Esophagus squamous epithelium (tissue), 4 donors: ENCODE data around the gene COX20.
"Not testable (repeated sequence)": the region's sequence is repeated elsewhere in the genome, so short reads cannot be mapped to it uniquely, and the experiment has no call there.

ENCODE experiments used
- POLR2A ChIP-seq, 4 donors: fragments of 450-650 bp; IDR thresholded peaks; one replicate each; pipeline ENCODE4 v1.6.1; 2017; ENCODE audit warnings: antibody characterized with exemption in 4 of 4, mild to moderate bottlenecking in 4 of 4, moderate library complexity in 3 of 4
- TF ChIP-seq, protein P1 (sequence below), 6 experiments: fragments of 450-650 bp in 4 of 6; fragments of 200-600 bp in 2 of 6; sonication (generic) in 2 of 6; IDR thresholded peaks; one replicate each; pipeline ENCODE4 v1.5.1; 2016 to 2019; ENCODE audit warnings: antibody characterized with exemption in 6 of 6, mild to moderate bottlenecking in 4 of 6, moderate library complexity in 4 of 6

DNA sequence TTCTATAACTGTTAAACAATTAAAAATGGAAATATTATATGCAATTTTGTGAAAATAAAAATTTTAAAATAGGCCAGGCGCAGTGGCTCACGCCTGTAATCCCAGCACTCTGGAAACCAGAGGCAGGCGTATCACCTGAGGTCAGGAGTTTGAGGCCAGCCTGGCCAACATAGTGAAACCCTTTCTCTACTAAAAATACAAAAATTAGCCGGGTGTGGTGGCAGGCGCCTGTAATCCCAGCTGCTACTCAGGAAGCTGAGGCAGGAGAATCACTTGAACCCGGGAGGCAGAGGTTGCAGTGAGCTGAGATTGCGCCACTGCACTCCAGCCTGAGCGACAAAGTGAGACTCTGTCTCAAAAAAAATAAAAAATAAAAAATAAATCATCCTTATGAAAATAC lies 2.2 kb upstream of the COX20 start:
- TF ChIP-seq, protein P1, sequence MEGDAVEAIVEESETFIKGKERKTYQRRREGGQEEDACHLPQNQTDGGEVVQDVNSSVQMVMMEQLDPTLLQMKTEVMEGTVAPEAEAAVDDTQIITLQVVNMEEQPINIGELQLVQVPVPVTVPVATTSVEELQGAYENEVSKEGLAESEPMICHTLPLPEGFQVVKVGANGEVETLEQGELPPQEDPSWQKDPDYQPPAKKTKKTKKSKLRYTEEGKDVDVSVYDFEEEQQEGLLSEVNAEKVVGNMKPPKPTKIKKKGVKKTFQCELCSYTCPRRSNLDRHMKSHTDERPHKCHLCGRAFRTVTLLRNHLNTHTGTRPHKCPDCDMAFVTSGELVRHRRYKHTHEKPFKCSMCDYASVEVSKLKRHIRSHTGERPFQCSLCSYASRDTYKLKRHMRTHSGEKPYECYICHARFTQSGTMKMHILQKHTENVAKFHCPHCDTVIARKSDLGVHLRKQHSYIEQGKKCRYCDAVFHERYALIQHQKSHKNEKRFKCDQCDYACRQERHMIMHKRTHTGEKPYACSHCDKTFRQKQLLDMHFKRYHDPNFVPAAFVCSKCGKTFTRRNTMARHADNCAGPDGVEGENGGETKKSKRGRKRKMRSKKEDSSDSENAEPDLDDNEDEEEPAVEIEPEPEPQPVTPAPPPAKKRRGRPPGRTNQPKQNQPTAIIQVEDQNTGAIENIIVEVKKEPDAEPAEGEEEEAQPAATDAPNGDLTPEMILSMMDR (IDR thresholded peaks at IDR 0.05): not testable (repeated sequence)
- not testable (repeated sequence) for TF ChIP-seq POLR2A (IDR thresholded peaks at IDR 0.05)
